ENCODE measurements around the gene SORBS2.
A peak's percentile ranks its signal among the peaks of the same experiment; 100 is the strongest.
"Not testable (repeated sequence)": the region's sequence is repeated elsewhere in the genome, so short reads cannot be mapped to it uniquely, and the experiment has no call there.

Gene SORBS2, protein sequence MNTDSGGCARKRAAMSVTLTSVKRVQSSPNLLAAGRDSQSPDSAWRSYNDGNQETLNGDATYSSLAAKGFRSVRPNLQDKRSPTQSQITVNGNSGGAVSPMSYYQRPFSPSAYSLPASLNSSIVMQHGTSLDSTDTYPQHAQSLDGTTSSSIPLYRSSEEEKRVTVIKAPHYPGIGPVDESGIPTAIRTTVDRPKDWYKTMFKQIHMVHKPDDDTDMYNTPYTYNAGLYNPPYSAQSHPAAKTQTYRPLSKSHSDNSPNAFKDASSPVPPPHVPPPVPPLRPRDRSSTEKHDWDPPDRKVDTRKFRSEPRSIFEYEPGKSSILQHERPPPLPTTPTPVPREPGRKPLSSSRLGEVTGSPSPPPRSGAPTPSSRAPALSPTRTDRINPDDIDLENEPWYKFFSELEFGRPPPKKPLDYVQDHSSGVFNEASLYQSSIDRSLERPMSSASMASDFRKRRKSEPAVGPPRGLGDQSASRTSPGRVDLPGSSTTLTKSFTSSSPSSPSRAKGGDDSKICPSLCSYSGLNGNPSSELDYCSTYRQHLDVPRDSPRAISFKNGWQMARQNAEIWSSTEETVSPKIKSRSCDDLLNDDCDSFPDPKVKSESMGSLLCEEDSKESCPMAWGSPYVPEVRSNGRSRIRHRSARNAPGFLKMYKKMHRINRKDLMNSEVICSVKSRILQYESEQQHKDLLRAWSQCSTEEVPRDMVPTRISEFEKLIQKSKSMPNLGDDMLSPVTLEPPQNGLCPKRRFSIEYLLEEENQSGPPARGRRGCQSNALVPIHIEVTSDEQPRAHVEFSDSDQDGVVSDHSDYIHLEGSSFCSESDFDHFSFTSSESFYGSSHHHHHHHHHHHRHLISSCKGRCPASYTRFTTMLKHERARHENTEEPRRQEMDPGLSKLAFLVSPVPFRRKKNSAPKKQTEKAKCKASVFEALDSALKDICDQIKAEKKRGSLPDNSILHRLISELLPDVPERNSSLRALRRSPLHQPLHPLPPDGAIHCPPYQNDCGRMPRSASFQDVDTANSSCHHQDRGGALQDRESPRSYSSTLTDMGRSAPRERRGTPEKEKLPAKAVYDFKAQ (N-terminal part only)

DNA sequence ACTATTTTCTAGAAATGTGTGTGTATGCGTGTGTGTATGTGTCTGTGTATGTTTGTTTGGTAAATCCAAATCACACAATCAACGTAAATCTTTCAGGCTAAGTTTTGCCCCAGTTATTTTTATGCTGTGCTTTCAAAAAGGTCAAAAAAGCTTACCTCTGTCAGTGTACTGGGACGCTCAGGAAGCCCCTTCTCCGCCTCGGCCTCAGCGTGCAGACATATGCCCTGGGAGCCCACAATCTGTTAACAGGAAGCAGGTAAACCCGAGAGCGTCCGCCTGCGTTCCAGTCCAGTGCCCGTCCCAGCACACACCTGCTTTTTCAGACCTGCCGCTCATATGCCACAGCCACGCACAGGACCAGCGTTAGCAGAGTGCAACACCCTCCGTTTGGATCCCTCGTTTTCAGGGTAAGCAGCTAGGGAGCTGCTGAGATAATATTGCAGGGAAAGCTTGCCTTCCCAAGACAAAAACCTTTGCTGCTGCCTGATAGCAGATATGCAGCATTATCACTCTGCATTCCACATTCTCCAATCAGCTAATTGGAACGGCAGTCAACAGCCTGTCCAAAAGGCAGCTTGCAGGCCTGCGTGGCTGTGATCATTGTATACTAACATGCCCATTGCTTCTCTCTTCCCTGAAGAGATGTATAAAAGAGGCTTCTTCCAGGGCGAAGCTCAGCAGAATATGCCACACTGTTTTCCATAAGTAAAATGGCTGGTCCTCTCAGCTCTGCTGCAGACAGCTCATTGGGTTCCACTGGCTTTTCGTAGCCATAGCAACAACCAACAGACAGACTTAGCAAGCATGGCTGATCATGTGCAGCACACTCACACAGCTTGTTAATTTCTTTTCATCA, at the start of gene SORBS2:
Gene SORBS2 (minus strand): TSS at position 686 of the 856 bp plus-strand sequence. CDS start 121,623 bp downstream, outside the sequence.
- DNase-seq: peak; percentile 15

DNA sequence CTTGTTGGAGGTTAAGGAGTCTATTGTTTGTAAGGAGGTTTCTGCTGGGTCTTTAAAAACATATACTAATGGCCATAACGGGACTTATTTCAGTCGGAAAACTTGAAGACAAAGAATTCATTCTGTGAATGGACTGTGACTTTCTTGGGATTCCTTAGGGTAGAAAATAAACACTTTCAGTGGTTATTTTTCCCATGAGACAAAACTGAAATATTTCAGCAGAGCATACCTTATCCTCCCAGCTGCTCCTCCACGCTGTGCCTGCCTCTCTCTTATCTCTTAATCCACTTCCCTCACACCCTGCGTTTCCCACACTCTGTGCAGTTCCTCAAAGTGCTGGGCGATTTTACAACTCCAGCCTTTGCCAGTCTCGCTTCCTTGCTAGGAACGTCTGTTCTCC, 47.1 kb upstream of the SORBS2 start:
- no peak for DNase-seq

DNA sequence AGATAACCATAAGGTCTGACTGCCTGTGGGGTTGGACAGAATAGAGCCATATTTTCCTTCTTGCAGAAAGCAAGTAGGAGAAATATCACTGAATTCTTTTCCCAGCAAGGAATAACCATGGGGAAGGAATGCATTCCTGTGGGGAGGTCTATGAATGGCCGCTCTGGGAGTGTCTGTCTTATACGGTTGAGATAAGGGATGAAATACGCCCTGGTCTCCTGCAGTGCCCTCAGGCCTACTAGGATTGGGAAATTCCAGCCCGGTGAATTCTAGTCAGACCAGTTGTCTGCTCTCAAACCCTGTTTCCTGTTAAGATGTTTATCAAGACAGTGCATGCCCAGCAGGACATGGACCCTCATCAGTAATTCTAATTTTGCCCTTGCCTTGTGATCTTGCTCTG, 45.6 kb upstream of the SORBS2 start:
- not testable (repeated sequence) for DNase-seq

DNA sequence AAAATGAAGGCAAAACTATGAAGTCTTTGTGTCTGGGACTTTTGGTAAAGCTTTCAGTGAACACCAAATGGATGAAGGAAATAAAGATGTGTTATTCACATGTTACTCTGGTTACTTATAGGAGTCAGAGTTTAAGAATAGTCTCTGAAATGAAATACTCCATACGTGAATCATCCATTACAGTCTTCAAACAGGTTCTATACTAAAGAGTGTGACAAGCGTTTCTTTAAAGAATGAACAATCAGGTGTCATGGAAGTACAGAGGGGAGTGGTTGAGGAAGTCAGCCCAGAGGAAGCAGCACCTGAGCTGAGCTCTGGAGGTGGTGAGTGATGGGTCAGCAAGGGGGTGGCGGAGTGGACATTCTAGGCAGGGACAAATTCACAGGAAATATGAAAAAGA, 41.8 kb upstream of the SORBS2 start:
- no peak for DNase-seq

DNA sequence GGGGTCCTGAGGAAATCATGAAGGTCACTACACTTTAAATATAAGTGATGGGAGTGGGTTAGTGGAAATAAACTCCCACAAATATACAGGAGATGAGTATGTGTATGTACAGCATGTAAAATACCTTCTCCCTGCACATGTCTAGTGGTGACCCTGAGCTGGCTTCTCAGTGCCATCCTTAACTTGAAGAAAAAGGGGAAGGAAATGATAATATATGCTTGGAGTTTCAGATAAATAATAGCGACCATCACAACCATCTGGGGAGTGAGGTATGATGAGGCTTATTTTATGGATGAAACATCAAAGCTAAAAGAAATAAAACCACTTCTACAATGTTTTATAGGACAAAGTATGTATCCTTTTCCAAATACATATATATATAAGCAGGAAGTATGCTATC, 41.0 kb upstream of the SORBS2 start:
- DNase-seq: no peak

DNA sequence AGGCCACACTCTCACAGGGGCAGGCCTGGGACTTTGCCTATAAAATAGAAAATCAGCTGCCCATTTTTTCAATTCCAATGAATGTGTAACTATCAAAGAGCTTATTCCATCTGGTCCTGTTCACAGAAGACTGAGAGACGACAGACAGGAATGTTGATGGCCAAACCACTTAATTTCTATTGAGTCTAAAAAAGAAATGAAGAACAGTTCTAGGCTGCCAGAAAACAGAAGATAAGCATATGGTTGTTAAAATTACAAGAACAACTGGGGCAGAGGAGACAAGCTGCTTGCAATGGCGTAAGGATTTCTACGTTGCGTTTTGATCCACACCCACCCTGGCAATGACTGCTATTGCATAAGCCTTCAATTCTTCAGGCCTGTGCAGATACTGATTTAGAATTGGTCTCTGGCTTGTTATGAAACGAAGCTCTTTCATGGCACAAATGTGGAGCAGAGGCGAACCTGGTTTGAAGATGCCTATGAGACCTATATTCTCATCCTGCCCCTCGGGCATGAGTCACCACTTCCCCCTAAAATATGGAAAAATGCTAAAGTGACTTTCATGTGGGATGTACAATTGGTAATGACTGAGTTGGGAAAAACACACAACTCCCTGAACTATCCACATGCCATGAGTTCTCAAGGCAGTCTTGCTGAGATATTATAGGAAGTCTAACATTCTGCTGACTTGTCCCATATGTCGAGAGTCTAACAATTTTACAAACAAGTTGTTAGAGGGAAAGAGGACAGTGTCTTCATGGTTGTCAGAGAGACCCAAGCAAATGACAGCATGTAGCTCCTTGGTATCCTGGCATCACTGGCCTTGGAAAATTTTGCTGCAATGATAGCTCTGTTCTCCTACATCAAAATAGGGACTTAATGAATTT, 37.9 kb upstream of the SORBS2 start:
- DNase-seq: no peak

DNA sequence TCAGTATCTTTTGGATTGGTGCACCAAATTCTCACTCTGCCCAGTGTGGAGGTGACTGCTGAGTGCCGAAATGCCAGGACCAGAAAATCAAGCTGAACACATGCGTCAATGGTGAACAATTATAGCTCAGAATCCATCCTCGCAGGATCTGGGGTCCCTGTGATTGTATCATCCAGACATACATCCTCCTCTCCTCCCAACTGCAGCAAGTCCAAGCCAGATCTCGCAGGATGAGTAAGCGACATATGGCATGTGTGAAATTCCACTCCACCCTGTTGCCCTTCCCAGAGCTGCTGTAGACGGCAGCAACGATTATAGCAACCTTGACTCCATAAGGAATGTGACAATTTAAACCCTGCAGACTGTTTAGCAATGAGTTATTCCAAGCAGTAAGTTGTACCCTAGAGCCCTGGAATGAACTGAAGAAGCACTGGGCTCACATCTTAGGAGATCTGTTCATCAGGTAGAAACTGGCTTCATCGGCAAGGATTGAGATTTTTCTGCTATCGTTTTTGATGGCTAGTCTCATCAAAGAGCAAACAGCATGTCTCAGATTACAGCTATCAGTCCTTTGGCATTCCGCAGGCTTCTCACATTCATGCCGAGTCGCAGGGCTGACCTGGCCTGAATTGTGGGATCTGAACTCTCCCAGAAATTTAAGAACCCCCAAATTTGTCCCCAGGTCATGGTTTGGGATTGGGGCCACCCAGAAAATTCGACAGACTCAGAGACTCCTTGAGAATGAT, 35.5 kb upstream of the SORBS2 start:
- no peak for DNase-seq

DNA sequence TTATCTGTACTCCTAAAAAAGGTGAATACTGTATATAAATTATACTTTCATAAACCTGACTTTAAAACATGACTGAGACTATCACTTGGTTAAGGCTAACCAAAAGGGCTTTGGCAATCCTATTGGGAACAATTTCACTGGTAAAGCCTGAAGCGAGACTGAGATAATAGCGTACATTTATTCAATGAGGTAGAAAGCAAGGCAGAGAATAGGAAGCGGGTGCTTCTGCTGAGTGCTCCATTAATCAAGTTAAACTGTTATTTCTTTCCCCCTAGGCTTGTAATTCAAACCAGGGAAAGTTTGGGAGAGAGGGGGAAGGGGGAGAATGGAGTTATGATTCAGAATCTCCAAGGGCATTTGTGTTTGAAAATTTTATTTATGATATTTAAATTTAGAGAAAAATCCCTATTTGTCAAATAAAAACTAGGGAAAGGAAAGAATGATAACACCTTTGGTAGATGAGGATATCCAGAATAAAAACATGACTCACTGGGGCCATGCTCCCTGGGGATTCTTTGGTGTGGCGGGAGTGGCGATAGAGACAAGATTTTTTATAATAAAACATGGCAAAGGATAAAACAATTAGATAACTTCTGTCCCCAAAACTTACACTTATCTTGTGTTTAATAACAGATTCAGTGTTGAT, 34.6 kb upstream of the SORBS2 start:
- DNase-seq: no peak

DNA sequence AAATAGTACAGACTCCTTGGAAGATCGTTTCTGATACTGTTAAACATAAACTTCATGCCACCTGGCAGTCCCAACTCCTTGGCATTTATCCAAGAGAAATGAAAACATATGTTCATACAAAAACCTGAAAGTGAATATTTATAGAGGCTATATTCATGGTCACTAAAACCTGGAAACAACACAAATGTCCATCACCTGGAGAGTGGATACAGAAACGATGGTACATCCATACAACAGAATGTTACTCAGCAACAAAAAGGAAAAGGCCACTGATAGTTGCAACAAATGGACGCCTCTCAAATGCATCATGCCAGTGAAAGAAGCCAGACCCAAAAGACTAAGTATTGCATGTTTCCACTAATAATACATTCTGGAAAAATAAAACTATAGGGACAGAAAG, 34.0 kb upstream of the SORBS2 start:
- no peak for DNase-seq

DNA sequence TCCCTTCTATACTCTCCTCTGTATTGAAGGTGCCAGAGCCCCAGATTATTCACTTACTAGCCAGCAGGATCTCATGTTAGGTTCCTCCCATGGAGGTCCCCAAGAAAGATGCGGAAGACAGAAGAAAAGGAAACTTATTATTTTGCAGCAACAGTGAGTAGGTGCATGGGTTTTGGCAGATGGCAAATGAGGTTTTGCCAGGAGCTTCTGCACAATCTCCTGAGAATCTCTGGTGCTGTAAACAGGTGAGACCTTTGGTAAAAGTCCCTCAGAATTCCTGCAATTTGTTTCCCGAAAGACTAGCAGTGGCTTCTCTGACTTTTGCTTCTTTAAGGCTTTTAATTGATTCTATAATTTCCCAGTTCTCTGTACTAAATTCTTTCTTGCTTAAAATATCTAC, 29.5 kb upstream of the SORBS2 start:
- no peak for DNase-seq

DNA sequence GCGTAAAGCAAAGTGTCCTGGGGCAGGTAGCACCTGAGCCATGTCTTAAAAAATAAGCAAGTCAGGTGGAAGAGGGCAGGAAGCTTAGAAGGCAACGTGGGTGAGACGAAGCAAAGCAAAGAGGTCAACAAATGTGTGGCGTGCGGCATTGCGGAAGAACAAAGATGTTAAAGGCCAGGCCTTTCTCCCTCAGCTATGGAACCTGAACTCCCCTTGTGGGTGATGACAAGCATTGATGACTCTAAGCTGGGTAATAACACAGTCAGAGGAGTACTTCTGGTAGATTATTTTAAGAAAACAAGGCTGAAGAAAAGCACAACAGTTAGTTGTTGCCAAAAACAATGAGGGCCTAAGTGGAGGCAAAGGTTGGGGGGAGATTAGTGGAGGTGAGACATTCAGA, 29.0 kb upstream of the SORBS2 start:
- DNase-seq: no peak

DNA sequence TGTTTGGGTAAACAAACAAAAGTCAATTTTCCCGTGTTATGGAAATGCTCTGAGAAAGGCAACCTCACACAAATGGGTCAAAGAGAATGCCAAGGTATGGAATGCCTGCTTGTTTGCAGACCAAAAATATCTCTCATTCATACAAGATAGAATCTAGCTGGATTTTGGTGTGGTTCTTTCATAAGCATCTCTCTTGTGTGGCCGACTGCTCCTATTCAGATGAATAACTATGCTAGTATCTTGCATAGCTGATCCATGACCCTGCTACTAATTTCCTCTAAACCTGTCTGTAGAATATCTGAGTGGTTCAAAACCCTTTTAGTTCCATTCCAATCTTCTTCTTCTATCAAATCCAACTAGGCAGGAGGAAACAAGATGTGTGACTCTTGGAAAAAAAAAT, 28.2 kb upstream of the SORBS2 start:
- DNase-seq: no peak

DNA sequence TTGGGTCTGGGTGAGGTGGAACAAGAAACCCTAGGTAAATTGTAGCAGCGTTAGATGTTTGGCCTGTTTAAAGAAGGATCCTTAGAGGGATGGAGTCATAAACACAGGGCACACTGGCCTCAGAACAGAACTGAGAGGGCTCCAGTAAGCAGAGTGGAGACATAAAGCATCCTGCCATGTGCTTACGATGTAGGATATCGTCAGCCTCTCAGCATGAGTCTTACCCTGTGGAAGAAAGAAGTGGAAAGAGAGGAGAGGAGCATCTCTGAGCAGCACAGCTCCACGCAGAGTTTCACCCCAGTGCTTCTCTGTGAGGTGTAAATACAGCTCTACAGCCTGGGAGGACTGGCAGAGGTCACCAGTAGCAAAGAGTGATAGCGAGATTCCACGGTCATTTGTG, 27.8 kb upstream of the SORBS2 start:
- DNase-seq: no peak

DNA sequence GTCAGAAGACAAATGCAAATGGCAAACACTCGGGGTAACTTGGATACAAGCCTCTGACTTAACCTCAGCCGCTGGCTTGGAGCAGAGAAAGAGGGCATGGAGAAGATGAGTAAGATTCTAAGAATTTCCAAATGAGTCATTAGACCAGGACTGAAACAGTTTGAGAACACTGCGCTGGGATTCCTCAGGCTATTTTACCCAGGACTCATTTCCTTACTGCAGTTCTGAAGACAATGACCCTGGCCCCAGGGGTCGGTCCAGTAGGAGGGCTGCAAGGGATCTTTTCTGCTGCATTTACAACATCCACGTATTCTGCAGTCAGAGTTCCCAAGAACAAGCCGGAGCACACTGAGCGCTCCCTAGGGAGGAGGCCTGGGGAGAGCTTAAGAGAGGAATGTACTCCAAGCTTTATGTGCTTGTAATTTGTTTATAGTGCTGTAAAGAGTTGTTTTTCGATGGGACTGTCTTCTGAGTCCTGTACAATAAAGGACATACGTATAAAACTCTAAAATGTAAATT, 27.3 kb upstream of the SORBS2 start:
- DNase-seq: no peak

DNA sequence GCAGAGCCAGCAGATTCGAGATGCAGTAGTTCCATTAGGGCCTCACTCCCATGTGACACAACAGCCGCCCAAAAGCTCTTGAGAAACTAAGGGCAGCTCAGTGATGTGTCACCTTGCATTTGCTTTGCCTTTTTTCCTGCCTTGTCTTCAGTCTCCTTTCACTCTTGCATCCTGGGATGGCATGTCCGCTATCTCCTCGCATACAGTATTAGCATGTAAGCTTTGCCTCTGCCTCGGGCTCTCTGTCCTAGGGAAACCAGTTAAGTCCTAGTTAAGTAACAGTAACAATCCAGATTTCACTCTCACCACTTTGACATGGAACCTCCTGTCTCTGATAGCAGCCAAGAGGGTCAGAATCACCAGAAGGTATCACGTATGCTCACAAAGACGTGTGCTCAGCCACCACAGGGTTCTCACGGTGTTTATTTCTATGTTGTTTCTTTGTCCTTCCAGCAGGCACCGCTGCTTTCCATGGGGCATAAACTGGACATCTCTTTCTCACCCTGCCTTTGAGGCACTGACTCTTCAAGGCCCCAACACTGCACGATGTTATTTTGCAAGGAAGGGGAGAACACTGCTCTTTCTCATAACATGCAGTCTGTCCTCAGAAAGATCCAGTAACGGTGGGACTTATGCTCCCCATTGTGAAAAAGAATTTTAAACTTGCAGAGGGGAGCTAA, 26.7 kb upstream of the SORBS2 start:
- DNase-seq: no peak

DNA sequence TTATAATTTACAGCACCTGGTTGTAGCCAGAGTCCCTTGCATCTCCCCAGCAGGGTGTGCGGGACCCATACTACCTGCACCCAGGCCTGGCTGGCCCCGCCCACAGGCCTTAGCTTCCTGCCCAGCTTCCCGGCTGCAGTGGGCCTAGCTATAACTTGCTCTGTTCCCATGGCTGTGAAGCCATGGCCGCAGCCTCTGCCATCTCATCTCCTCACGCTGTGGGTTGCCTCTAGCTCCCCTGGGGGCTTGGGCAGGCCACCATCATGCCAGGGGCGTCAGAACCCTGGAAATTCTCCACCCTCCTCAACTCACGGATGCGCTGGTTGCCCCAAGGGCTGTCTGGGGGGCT, 26.1 kb upstream of the SORBS2 start:
- DNase-seq: no peak

DNA sequence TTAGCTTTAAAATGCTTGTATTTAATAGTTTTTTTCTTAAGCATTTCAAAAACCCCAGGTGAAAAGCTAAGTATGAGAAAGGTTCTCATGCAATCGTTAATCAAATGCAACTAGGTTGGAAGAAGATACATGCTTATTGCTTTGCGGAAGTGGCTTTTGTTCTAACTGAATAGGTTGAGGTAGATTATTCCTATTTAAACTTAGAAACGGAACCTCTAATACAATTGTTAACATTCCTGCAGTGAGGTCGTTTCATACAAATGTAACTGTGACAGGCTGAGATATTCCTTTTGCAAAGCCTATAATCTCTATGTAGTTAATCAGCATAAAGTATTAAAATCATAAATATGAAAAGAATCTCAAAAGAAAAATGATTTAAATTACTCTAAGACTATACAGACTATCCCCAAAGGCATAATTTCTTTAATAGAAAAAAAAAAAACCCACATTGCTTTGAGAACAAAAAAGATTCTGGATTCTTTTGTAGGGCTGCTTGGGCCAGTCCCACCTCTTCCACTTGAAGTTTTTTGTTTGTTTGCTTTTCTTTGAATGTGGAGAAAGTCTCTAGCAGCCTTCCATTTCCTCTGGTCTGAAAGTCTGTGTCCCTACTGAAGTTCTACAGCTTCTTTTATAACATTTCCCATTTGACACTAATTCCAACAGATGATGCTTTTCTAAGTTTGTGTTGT, 25.6 kb upstream of the SORBS2 start:
- DNase-seq: no peak

DNA sequence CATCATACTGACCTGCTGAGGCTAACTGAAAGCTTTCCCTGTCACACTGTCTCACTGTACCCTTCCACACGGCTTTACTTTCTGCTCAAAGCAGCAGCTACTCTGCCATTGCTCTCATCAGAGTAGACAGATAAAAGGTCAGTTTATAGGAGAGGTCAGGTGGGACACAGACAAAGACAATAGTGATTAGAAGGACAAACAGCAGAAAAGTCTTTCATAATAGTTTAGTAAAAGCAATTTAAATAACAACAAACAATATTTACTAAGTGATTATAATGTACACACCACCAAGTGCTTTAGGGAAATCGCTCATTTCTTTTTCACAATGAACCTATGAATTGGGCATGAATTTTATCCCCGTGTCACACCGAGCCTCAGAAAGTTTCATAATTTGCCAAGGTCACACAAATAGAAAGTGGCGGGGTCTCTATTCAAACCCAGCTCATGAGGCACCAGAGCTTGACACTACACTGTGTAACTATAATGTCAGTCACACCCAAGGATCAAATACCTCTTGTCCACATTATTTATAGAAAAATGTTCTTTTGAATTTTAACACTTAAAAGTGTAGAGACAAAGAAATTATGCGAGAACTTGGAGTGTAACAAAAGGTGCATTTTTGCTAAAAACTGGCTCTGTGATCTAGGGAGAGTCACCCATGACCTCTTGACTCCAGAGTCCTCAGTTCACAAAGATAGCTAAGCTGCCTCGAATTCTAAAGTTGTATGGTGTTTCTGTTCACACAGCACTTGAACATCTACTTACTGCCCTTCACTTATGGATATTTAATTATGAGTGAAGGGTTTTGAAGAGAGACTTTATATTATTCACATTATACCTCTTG, 24.5 kb upstream of the SORBS2 start:
- DNase-seq: no peak
